DMS53 treated with DMSO at 0.1 percent for 48 hours (cell line): Measurements from ENCODE around the gene ATP11A.

ENCODE experiments used
- DNase-seq: peaks from one replicate; lab custom pipeline; 2025; ENCODE audit not compliant: unreplicated experiment; lab: John Stamatoyannopoulos, UW

ATP11A gene

DNA sequence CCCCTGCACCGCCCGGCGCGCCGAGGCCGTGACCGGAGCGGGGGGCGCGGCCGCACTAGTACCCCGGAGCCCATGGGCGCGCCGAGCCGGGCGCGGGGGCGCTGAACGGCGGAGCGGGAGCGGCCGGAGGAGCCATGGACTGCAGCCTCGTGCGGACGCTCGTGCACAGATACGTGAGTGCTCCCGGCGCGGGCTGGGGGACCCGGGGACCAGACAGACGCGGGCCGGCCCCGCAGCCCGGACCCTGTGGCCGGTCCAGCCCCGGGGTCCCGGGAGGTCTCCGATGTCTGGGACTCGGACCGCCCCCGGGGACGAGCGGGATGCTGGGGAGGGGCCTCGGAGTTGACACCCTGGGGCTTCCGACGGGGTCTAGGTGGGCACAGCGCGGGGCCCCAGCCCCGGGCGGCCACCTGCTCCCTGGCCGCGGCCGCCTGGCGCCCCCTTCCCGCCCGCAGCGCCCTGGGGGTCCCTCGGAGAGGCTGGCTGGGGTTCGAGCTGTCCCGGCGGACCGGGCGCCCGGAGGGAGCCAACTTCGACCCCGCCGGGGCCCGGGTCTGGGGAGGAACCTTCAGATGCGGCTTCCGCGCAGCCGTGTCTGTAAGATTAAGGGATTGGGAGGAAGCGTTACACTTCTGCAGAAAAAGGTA lies 568 bp downstream of the ATP11A start:
- no peak for DNase-seq

DNA sequence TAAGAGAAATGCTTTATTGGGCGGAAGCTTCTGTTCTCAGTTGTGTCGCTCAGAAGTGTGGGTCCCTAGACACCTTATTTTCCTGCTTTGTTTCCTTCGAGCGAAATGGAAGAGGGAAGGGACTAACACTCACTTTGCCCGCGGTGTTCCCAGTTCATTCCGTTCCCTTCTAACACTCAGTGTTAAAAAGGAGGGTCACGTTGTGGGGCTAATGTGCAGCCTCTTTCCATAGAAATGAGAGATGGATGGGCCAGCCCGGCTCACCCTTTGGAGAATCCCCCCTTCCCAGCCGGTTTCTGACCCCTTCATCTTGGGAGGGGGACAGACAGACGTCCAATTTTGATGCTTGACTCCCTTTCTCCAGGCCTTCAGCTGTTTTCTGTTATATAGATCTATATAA lies 2.3 kb downstream of the ATP11A start:
- no peak for DNase-seq

DNA sequence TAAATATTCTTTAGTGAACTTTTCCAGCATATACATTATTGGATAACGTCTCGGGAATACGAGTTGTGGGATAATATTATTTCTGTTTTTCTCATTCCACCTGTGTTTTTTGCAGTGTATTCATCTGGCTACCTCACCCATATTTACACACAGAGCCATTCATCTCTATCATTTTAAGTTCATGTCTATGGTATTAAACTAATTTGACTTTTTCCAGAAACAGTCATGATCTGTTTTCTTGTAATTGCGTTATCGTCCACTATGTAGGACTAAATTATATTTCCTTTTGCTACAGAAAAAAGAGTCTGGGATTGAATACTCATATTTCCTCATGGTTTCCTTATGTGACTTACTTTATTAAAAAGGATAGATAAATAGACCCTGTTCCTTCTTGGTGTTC lies 2.7 kb downstream of the ATP11A start:
- DNase-seq: no peak

DNA sequence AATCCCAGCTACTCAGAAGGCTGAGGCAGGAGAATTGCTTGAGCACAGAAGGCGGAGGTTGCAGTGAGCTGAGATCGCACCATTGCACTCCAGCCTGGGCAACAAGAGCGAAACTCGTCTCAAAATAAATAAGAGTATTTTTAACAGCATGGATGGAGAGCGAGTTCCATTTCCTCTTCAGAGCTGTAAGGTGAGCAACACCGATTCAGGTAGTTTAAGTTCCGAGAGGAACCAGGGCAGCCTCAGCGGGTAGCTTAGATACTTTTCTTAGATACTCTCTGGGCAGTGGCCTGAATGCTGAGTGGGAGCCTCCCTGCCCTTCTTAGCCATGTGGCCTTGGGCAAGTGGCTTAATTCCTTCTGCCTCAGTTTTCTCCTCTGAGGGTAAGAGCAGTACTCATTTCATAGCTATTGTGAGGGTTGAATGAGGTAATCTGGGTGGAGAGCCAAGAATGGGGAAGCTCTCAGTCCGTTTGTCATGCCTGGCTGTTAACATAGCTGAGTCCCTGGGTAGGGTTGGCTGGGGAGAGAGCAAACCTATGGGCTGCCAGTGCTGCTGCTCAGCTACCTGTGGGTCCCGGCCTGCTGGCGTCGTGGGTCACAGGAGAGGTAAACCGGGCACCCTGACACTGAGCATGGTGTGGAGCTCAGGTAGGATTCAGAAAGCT lies 4.1 kb downstream of the ATP11A start:
- no peak for DNase-seq

DNA sequence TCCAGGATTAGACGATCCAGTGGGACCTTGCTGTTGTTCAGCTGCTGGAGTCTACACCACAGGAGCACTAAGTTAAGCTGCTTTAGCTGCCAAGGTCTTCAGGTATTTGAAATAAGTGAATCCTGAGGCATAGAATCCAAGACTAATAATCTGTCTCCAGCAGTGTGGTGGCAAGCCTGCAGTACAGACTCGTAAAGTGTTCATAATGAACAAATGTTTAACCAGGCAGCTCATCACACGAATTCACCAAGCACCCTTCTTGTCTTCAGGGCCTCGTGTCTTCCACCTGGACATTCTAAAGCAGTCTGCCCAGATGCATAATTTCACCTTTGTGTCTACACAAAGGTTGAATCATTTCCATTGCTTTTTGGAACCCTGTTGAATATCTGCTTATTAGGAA lies 5.3 kb downstream of the ATP11A start:
- DNase-seq: no peak

DNA sequence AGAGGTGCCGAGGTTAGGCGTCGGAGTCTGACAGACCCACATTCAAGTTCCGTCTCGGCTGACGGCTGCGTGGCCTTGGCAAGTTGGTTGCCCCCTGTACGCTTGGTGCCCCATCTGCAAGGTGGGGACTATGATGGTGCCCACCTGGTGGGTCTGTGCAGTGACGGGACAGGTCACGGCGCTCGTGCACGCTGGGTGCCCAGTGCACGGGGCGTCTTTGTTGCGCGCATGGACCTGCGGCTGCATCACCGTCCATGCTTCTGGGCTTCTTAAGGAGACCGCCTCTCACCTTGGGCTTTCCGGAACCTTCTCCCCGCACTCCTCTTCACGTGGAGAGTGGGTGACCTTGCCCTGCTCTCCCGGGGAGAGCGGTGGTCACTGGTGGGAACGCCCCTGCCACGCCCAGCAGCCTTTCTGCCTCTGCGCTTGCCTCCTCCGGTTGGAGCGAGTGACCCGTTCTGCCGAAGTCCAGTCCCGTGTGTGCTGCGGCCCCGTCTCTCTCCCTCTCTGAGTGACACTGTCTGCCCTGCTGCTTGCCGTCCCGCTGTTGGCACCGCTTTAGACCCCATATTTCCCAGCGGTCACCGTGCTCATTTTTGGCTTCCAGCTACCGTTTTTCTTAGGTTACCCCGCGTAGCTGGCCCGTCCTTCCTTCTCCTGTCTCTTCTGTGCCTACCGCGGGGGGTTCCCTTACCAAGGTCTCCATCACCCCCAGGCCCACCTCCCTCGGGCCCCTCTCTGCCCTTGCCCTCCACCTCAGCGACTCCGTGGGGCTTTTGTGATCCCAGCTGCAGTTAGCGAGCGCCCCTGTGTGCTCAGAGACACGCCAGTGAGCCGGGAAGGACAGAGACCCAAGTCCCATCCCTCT lies 6.4 kb downstream of the ATP11A start:
- no peak for DNase-seq

DNA sequence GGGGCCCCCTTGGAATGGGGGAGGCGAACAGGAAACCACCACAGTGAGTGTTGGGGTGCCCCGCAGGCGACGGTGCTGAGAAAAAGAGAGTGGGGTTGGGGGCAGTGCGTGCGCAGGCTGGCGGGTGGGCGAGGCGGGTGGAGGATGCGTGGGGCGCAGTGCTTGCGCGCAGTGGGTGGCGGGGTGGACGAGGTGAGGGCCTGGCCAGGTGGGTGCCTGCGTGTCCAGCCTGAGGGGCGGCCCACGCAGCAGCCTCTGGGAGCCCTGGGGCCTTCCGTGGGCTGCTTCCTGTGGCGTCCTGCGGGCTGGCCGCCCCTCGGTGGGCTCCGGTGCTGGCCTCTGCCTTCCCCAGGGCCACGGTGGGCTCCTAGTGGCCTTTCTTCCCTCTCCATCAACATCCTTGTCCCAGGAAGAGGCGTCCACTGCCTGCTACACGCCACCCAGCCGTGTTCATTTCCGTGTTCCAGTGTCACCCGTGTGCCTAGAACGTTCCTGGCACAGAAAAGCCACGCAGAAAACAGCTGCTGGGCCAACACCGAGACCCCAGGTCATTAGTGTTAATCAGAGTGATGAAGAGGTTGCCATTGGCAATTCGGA lies 7.1 kb downstream of the ATP11A start:
- DNase-seq: no peak

DNA sequence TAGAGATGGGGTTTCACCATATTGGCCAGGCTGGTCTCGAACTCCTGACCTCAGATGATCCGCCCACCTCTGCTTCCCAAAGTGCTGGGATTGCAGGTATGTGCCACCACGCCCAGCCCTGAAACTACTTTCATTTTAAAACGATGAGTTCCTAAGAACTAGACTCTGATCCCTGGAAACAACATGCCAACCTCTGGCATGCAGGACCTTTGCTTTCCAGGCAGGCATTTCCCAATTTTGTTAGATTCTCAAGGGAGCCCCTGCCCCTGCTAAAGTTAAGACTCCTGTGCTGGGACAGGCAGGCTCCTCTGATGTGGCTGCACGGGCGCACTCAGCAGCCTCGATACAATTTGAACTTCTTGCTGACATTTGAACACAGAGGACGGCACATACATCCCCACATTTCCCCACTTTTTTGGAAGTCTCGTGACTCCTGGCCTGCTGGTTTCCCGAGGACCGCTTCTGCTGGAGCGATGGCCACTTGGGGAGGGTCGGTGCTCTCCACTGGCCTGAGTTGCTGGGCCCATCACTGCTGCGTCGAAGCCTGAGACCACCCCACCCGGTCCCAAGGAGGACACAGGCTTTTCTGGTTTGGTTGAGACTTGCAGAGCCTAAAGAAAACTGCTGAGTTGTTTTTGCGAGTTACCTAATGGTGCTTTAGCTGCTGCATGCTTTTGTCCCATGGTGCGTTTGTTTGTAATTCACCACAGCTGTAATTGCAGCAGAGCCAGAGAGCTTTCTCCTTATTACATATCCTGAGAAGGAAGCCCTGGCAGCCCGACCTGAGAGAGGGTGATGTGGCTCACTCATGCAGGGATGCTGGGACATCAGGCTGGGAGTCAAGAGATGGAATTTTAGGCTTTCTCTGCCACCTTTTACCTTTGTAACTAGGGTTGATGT lies 8.2 kb downstream of the ATP11A start:
- DNase-seq: no peak

DNA sequence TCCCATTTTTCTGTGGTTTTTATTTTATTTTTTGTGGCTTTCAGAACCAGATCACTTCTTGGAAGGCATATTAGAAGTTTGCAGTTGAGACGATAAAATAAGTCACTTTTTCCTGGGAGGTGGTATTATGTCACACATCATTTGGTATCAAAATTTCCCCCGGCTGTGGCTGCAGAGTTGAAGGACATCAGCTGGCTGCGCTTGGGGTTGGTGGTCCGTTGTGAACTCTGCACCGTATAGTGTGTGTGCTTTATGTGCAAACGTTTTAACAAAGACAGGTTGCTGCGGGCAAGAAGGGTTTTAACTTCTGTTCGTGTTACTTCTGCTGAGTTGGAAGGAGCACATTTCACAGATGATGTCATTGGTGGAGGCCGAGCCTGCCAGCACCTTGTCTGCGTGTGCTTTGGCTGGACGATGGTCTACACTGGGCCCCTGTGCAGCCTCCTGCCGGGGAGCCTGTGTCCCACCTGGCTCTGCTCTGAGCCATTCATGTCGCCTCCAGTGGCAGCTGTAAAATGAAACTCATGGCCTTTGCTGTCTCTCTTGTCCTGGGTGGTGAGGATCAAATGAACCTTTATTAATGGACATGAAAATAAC lies 9.6 kb downstream of the ATP11A start:
- no peak for DNase-seq

DNA sequence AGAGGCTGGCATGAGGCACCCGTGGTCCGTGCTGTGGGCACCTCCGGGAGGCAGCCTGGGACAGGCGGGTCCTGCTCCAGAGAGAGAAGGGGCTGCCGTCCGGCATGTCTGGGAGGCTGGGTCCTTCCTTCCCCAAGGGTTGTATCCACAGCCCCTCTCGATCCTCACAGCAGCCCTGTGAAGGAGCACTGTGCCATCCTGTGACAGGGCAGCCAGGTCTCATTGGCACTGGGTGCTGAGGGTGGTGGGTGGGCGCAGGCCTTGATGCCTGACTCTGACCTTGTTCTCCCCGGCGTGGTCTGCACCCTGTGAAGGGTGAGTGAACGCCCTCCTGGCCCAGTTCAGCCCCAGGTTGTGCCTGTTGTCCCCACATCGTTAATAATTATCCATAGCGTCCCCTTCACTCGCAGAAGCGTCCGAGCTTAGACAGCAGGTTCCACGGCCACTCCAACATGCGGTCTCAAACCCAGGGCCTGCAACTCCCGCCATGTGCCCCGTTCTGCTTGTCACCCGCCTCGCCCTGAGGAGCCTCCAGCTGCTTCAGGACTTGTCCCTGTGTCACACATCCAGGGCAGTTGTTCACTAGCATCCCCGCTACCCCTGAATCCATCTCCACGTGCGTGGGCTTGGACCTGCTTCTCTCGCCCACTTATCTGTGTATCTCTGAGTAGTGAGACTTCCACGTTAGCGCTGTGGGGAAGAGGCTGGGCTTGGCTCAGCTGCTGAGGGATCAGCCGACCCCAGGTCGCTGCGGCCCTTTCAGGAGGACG lies 10.6 kb downstream of the ATP11A start:
- DNase-seq: no peak

DNA sequence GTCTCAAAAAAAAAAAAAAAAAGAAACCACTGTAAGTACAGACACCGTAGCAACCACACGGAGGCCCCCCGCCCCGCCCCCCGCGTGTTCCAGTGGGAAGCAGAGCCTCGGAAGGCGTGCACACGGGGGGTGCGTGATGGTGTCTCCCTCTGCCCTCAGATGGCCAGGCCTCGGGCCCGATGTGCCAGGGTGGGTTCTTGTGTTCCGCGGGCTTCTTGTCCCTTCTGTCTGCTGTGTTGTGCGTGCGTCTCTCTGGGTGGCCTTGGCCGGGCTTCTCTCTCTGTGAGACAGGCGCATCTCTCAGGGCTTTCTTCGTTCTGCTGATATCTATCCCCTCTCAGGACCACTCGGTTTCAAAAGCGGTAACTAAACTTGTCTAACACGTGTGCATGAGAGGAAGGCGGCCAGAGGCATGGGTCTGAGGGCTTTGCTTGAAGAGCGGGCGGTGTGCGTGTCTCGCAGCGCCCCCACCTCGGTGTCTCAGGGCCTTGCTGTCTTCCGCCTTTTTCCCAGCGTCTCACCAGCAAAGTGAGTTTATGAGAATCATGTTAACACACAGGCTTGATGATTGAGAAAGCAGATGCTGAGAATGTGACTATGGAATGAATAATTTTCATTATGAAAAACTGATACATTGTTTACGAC lies 12.6 kb downstream of the ATP11A start:
- DNase-seq: no peak

DNA sequence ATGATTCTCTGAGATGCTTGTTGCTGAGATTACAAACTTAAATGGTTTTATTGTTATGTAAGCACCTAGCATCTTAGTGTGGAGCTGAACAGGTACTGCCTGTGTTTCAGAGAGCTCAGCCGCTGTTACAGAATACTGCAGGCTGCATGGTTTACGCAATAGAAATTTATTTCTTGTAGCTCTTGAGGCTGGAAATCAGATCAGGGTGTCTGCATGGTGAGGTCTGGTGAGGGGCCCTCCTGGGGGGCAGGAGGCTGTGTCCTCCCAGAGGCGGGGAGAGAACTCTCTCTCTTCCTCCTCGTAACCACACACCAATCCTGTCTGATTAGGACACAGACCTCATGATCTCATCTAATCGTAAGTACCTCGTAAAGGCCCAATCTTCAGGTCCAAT lies 13.1 kb downstream of the ATP11A start:
- no peak for DNase-seq

DNA sequence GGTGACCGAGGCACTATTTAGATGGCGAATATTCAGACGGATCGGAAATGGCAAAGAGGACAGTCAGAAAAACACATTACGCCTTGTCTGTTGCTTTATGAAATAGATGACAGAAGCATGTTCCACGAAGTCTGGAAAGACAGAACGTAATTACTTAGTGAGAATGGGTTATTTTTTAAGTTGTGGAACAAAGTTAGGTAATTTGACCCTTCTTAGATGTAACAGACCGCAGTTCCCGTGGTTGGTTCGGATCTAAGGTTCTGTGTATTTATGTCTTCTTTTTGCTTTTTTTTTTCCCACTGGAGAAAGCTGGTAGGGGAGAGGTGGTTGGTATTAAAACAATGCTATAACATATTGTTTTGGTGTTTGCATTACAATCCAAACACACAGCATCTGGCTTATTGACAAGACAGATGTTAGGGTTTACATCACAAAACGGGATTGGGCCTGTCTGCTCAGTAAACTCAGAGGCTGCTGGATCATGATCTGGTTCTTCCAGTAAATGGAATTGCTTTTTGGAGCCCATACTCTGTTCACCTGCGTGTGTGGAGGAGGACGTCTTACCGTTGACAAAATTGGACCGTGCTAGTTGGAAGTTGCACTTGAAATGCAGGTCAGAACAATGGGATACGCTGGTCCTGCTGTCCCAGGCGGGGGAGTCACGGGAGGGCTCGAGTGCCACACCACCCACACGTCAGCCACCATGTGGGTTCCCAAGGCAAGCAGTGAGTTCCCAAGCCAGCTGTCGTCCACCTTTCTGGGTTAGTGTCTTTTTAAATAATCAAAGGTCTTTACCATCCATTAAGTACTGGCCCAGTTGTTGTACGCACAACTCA lies 13.8 kb downstream of the ATP11A start:
- DNase-seq: no peak

DNA sequence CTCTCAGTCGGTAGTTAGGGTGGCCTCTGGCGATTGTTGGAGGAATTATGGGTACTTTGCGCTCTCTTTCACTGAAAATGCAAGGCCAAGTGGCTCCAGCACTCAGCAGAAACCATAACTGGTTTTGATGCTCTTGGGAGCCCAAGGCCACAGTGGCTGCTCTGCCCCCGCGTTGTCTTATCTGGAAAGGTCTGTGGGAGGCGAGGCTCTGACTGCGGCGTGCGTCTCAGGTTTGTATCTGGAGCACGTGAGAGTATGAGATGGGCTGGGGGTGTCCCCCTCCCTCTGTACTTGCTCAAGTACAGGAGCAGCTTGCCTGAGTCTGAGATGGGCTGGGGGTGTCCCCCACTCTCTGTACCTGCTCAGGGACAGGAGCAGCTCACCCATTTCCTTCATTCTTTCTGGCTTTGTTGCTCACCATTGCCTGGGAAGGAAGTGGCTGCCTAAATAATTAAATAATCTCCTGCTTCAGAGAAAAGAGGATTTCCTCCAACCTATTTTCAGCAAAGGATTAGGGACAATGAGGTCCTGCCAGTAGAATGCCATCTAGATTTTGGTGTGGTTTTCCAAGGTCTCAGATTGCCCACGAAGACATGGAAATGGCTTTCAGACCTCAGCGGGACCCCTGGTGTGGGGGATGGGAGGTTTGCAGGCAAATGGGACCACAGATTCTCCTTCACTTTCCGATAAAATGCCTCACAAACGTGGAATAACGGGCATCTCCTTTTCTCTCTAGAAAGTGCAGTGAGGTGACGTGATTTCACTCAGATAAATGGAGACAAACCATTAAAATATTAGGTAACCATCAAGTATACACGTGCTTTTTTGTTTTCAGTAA lies 14.7 kb downstream of the ATP11A start:
- DNase-seq: no peak

DNA sequence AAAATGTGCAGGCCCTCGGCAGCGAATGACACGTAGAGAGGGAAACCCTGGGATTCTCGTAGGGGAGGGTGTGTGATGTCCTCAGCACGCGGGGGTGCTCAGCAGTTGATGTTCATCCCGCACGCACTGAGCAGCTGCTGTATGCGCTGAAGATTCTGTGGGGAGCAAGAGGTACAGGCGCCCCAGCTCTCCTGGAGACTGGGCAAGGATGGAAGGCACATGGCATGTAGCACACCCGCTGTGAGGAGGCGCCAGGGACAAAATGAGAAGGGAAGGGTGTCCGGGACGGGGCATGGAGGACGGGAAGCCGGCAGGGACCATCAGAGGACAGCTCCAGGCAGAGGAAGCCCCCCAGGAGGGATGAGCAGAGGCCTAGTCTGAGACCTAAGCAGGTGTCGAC lies 15.4 kb downstream of the ATP11A start:
- DNase-seq: no peak

DNA sequence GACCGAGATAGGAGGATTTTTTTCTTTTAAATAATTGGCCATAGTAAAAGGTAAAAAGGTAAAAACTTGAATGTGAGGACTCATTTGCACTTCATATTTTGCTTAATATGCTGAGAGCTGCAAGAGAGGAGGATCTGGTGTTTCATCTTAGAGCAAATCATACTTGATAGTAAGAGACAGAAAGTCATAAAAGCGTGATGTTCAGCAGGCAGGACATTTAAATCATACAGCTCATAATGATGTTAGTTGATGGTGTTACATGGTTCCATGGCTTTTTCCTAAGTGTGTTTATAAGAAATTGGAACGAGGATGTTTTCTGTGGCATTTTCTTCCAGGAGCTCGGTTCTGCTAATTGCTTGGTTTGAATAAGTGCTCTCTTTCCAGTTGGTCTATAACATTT lies 16.3 kb downstream of the ATP11A start:
- DNase-seq: no peak

DNA sequence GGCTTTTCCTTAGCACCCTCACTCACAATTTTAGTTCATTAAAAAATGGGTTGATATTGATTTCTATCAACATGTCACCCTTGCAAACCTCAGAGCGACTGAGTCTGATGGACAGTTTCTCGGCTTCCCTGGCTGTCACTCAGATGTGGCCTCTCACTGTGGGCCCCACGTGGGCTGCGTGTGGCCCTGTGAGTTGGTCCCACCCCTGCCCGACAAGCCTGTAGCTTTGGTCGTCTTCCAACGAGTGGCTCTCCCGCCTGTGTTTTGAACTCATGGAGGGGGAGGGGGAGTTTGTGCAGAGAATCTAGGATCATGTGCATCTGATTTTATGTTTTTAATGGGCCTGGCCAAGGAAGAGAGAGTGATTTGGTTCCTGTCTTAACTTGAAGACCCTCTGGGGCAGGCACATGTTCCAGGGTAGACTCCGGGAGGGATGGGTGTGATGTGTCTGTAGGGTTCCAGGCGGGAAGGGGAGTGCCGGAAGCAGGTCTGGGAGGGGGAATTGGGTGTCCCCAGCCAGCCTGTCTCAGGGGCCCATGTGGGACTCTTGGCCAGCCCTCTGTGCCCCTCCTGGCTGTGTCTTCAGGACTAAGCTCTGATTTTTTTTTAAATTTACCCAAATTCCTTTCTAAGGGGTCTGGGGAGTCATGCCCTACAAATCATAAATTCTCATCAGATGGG lies 18.9 kb downstream of the ATP11A start:
- DNase-seq: no peak
